ENCODE measurements around the gene VTI1A.

The VTI1A gene

DNA sequence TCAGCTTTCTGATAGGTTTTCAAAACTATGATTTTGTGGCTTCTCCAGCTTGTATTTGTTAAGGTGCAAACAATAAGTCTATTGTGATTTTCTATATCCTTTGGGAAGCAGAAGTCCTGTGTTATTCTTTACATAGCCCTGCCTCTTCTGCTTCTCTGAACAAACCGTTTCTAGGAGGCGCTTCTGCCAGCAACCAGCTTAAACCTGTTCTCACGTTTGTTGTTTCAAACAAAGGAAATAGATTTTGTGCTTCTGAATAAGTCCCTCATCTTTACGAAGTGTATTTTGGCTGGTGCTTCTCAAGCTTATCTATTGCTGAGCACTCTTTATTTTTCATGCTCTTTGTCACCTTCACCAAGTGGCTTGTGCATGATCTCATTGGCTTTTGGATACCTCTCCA is 61.0 kb downstream of the VTI1A start:
- ChIA-PET POLR2A (no interaction called here), CTCF (interaction anchor here (1.2 to 3.2 kb wide), 5 partner anchors 9 to 72 kb away, joined by 3 to 13 read pairs (median 4); no protein-coding TSS in a partner anchor)
- no peak for TF ChIP-seq CTCF (IDR thresholded peaks at IDR 0.05; ENCODE audit: control extremely low read depth, extremely low read depth, low read depth, missing control alignments)
- DNase-seq (ENCODE audit: extremely low spot score), result no peak

DNA sequence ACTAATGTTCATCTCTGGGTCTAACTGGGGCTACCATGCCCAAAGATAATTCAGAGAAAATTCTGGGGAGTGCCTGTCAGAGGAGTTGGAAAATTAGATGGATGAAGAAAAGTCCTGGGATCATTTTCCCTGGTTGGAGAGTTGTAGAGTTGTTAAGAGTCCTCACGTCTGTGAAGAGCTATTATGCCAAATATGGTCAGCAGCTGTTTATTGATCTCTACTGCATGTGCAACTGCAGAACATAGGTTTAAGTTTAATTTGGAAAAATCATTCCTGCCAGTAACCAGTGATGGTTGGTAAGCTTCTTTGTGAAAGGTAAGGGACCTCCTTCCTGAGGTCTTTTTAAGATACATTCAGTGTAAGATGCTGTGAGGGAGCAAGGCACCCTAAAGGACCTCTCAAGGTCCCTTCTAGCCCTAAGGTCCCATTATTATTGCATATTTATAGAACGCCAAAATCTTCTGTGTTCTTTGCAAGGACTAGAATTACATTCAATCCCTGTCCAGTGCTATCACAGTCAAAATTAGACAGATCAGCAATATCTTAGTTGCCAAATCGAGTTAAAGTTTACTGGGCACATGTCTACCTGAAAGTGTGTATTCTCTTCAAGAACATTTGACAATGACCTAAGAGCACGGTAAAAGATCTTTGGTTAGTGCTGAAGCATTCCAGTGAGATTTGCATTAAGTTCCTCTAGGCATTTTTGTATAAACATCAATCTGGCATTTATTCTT is 62.7 kb downstream of the VTI1A start:
- ChIA-PET POLR2A (no interaction called here), CTCF (interaction anchor here (1.4 to 3.2 kb wide), 4 partner anchors 11 to 73 kb away, joined by 3 to 13 read pairs (median 4); no protein-coding TSS in a partner anchor)
- no peak for DNase-seq (ENCODE audit: extremely low spot score)
- no peak for TF ChIP-seq CTCF (IDR thresholded peaks at IDR 0.05; ENCODE audit: control extremely low read depth, extremely low read depth, low read depth, missing control alignments)

- no peak for DNase-seq (ENCODE audit: extremely low spot score)
- no peak for TF ChIP-seq CTCF (IDR thresholded peaks at IDR 0.05; ENCODE audit: control extremely low read depth, extremely low read depth, low read depth, missing control alignments)
- CTCF ChIA-PET, result interaction anchor here (1.4 kb wide), 1 partner anchor 10 kb away, joined by 3 read pairs; no protein-coding TSS in a partner anchor
- POLR2A ChIA-PET, result no interaction called here
These were observed 63.4 kb downstream of the VTI1A start for GRCh38 chr10:112510384-112510783.

- DNase-seq (ENCODE audit: extremely low spot score), result no peak
- ChIA-PET CTCF (no interaction called here), POLR2A (no interaction called here)
- TF ChIP-seq CTCF (IDR thresholded peaks at IDR 0.05; ENCODE audit: control extremely low read depth, extremely low read depth, low read depth, missing control alignments), result no peak
These were observed 65.3 kb downstream of the VTI1A start for GRCh38 chr10:112512294-112512693.

DNA sequence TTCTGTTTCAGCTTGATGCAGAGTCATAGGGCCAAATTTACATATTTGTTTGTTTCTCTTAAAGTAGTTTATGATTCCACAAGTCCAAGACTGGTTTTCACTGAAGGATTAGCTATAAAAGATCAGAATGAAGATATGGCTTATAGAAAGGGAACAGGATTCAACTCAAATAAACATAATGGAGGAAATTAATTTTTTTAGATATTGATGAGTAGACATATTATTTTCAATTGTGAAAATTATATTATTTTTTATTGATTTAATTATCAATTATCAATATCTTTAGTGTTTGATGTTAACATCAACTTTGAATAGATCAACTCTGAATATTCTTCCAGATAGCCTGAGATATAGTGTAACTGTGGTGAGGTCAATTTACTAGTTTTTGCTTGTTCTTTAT is 68.1 kb downstream of the VTI1A start:
- ChIA-PET CTCF (no interaction called here), POLR2A (no interaction called here)
- DNase-seq (ENCODE audit: extremely low spot score), result no peak
- TF ChIP-seq CTCF (IDR thresholded peaks at IDR 0.05; ENCODE audit: control extremely low read depth, extremely low read depth, low read depth, missing control alignments), result no peak

GRCh38 chr10:112515852-112516251 is 68.8 kb downstream of the VTI1A start:
- TF ChIP-seq CTCF (IDR thresholded peaks at IDR 0.05; ENCODE audit: control extremely low read depth, extremely low read depth, low read depth, missing control alignments), result no peak
- DNase-seq (ENCODE audit: extremely low spot score), result no peak
- POLR2A ChIA-PET, result no interaction called here
- CTCF ChIA-PET, result interaction anchor here (1.0 kb wide), 1 partner anchor 9 kb away, joined by 4 read pairs; no protein-coding TSS in a partner anchor
